Heart left ventricle (tissue), 16 donors: ENCODE results near the gene DLEU7. TPM values are rescaled to one million over a fixed set of nuclear protein-coding genes. Genes with fewer than 3 reads are reported as not detected.

Experiments used
- ATAC-seq, 4 donors: fragments of 200-7000 bp; cut with Tn5 transposase; one replicate each; pipeline ENCODE4 v1.9.1; 2020 to 2022; ENCODE audit warnings: moderate library complexity in 4 of 4, mild to moderate bottlenecking in 3 of 4, moderate number of reproducible peaks in 1 of 4
- DNase-seq, 5 donors: peaks; one replicate each; pipeline ENCODE4 v3.0.0-alpha.2; 2020
- H3K27ac ChIP-seq, 12 donors: fragments of 200-600 bp; sonication (generic) in 4 of 12; one replicate each; pipeline versions ENCODE4 v1.5.0 to v1.8.0; 2016 to 2022; ENCODE audit warnings: mild to moderate bottlenecking in 2 of 12
- H3K27me3 ChIP-seq, 9 donors: fragments of 200-600 bp; sonication (generic) in 2 of 9; one replicate each; pipeline versions ENCODE4 v1.5.1 to v1.8.0; 2016 to 2022; ENCODE audit warnings: mild to moderate bottlenecking in 3 of 9
- H3K36me3 ChIP-seq, 9 donors: fragments of 200-600 bp; sonication (generic) in 2 of 9; one replicate each; pipeline versions ENCODE4 v1.5.0 to v1.8.0; 2018 to 2022; ENCODE audit warnings: mild to moderate bottlenecking in 2 of 9
- H3K4me1 ChIP-seq, 12 donors: fragments of 200-600 bp; sonication (generic) in 4 of 12; one replicate each; pipeline versions ENCODE4 v1.5.0 to v1.8.0; 2016 to 2022; ENCODE audit warnings: mild to moderate bottlenecking in 3 of 12
- H3K4me3 ChIP-seq, 12 donors: fragments of 200-600 bp; sonication (generic) in 4 of 12; one replicate each; pipeline versions ENCODE4 v1.5.0 to v1.8.0; 2017 to 2022; ENCODE audit warnings: mild to moderate bottlenecking in 9 of 12, moderate library complexity in 4 of 12
- H3K9me3 ChIP-seq, 12 donors: fragments of 200-600 bp; sonication (generic) in 4 of 12; one replicate each; pipeline versions ENCODE4 v1.5.0 to v1.8.0; 2016 to 2022; ENCODE audit warnings: mild to moderate bottlenecking in 1 of 12
- POLR2A ChIP-seq, 2 donors: fragments of 450-650 bp; IDR thresholded peaks; one replicate each; pipeline ENCODE4 v1.6.1; 2017; ENCODE audit warnings: antibody characterized with exemption in 2 of 2, mild to moderate bottlenecking in 2 of 2, moderate library complexity in 2 of 2
- WGBS, 4 donors: extraction: QIAGEN DNeasy Blood & Tissue Kit in 2 of 4; methylation state at CpG; one replicate each; pipeline versions ENCODE4 v1.1.5 to v1.1.7; 2013 to 2018; 5-methylcytosine and 5-hydroxymethylcytosine counted together
- intact Hi-C, 10 donors: fragments of 100-400 bp; cut with DNase I; formaldehyde crosslinking; loops; one replicate each; pipeline versions ENCODE4 v1.11.1 to v1.14.2; 2022
- polyA plus RNA-seq, 2 donors: library from polyadenylated mRNA; stranded (reverse); fragments of 200-250 nt; gene quantifications; one replicate each; pipeline ENCODE4 v1.2.3, GENCODE V29; 2013
- total RNA-seq, 9 donors: library from RNA; depleted of rRNA in 2 of 9; stranded (reverse); fragments of >200 nt in 2 of 9; fragmentation: NEBNext Ultra II Directional in 3 of 9; extraction: Animal tissue kit (Norgen Biotek cat#: 25700) in 3 of 9; gene quantifications; one replicate each; pipeline versions ENCODE4 v1.1.0 to v1.2.4, GENCODE V29; 2016 to 2023
- TF ChIP-seq, protein P1 (sequence below), 12 donors: fragments of 200-600 bp; sonication (generic) in 4 of 12; IDR thresholded peaks; one replicate each; pipeline versions ENCODE4 v1.5.0 to v1.8.0; 2018 to 2022; ENCODE audit warnings: antibody characterized with exemption in 12 of 12, mild to moderate bottlenecking in 5 of 12
- donor health status: ischemic (EF 13 %, LVEDD 7.1; RV severe dilation, severe dysfunction).
- donor health status: healthy with polysubstance abuse.
- donor health status: DM: no; HTN: yes; CAD: no.
- donor health status: DM: no; HTN: no; CAD: no.
- donor health status: ischemic (EF 25% LVEDD 6.9; RV normal size, moderate dysfunction).
- donor health status: ischemic (EF 25% LVEDD 5.7; RV mildly dilated, moderate dysfunction).
- donor health status: healthy.
- donor health status: DM: yes; HTN: yes; CAD: no.
- donor health status: ischemic (EF 35%, LVEDD 5.7; RV mildly dilated, moderate dysfunction).
- donor health status: nonischemic (EF 11% LVEDD 7.7; RV severe dilation, severe dysfunction).
- donor health status: DM: yes; HTN: yes; CAD: no.
- donor health status: PGD.
- donor health status: ischemic (EF 29% LVEDD 5.4; RV normal size, mild dysfunction).
- donor health status: nonischemic (EF 23%, LVEDD 6.1; RV moderate dilation, normal function).

The DLEU7 gene
- total and polyA plus RNA-seq, 11 donors, result 0.06 to 0.93 (median 0.24) TPM; not detected in 7

DNA sequence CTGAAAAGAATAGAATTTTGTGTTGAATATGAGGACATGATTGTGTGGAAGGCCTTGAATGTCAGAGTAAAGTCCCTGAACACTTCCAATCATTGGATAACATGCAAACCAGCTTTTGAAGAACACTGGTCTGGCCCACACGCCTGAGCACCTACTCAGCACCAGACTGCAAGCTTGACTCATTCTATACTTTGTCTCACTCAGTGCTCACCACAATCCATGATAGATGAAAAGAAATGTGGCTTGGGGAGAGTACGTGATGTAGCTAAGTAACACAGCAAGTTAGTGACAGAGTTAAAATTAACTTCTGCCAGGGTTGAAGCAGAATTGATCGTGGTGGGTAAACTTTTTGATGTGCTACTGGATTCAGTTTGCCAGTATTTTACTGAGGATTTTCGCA is 12.0 kb downstream of the DLEU7 start:
- intact Hi-C loops, result loop anchor here in 1 of 10 donors (10.0 kb wide), 1 partner anchor 53 kb away; no protein-coding TSS in a partner anchor
- no peaks in the 10 kb centered on the region for H3K36me3 ChIP-seq
- H3K4me3 ChIP-seq, result no peak overlapping the region
- DNase-seq (no peak), ATAC-seq (no peak)
- H3K9me3 ChIP-seq, result peaks cover 0 to 10% (median 0%) of the 10 kb centered on the region in 12 donors
- no peaks in the 10 kb centered on the region for H3K27me3 ChIP-seq
- TF ChIP-seq POLR2A (IDR thresholded peaks at IDR 0.05), result no peak
- TF ChIP-seq, protein P1, sequence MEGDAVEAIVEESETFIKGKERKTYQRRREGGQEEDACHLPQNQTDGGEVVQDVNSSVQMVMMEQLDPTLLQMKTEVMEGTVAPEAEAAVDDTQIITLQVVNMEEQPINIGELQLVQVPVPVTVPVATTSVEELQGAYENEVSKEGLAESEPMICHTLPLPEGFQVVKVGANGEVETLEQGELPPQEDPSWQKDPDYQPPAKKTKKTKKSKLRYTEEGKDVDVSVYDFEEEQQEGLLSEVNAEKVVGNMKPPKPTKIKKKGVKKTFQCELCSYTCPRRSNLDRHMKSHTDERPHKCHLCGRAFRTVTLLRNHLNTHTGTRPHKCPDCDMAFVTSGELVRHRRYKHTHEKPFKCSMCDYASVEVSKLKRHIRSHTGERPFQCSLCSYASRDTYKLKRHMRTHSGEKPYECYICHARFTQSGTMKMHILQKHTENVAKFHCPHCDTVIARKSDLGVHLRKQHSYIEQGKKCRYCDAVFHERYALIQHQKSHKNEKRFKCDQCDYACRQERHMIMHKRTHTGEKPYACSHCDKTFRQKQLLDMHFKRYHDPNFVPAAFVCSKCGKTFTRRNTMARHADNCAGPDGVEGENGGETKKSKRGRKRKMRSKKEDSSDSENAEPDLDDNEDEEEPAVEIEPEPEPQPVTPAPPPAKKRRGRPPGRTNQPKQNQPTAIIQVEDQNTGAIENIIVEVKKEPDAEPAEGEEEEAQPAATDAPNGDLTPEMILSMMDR (IDR thresholded peaks at IDR 0.05), result no peak
- WGBS, 4 donors, result 93 to 99% (median 94%) methylated on average over 4 of the region's 4 CpGs
- H3K27ac ChIP-seq, result no peak overlapping the region
- peaks cover 0 to 8% (median 0%) of the 10 kb centered on the region in 12 donors for H3K4me1 ChIP-seq

DNA sequence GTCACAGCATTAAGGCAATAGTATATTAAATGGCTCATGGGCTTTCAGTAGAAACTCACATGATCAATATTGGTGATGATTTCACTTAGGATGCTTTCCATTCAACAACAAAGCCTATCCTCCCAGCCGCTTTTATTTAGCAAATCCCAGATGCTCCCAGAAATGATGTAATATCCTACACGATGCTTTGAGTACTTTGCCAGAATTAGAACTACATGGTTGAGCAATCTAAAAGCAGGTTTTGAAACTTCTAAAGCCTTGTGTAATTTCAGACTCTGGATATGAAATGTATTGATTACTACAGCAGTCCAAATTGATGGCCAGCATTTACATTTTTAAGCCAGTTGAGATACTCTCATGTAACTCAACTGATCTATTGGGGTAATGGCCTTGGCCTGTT is 13.6 kb downstream of the DLEU7 start:
- no peak for ATAC-seq
- Histone ChIP-seq H3K27me3 (no peaks in the 10 kb centered on the region), H3K9me3 (peaks cover 0 to 10% (median 0%) of the 10 kb centered on the region in 12 donors), H3K27ac (no peak overlapping the region), H3K36me3 (no peaks in the 10 kb centered on the region), H3K4me3 (no peak overlapping the region), H3K4me1 (peaks cover 0 to 8% (median 0%) of the 10 kb centered on the region in 12 donors)
- TF ChIP-seq, protein P1 (IDR thresholded peaks at IDR 0.05), result no peak
- TF ChIP-seq POLR2A (IDR thresholded peaks at IDR 0.05), result no peak
- no peak for DNase-seq
- intact Hi-C loops, result loop anchor here in 2 of 10 donors (10.0 kb wide), 2 partner anchors 55 to 225 kb away; no protein-coding TSS in a partner anchor
- WGBS, 4 donors, result 27 to 56% (median 47%) methylated on average over 2 of the region's 2 CpGs

DNA sequence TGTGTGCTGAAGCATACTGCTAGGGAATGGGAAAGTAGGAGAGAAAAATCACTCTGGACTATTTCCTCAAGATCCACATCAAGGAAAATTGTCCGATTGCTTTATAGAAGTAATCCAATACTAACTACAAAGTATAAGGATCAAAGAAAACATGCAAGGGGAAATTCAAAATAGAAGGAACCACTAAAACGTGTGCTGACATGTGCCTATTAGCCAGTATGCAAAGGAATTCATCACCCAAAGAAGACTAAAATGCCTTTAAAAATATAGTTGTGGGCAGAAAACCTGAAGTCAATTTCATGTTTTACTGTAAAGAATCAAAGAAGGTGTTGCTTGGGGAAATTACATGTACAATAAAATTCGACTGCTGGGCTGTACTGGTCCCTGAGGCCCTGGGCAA is 14.3 kb downstream of the DLEU7 start:
- H3K9me3 ChIP-seq, result peaks cover 0 to 10% (median 0%) of the 10 kb centered on the region in 12 donors
- peaks cover 0 to 8% (median 0%) of the 10 kb centered on the region in 12 donors for H3K4me1 ChIP-seq
- no peaks in the 10 kb centered on the region for H3K27me3 ChIP-seq
- H3K36me3 ChIP-seq, result no peaks in the 10 kb centered on the region
- DNase-seq, result no peak
- ATAC-seq, result no peak
- H3K27ac ChIP-seq, result no peak overlapping the region
- 90 to 93% (median 91%) methylated on average over 3 of the region's 3 CpGs for WGBS, 4 donors
- TF ChIP-seq, protein P1 (IDR thresholded peaks at IDR 0.05), result no peak
- TF ChIP-seq POLR2A (IDR thresholded peaks at IDR 0.05), result no peak
- intact Hi-C loops, result loop anchor here in 1 of 10 donors (10.0 kb wide), 1 partner anchor 226 kb away; no protein-coding TSS in a partner anchor
- no peak overlapping the region for H3K4me3 ChIP-seq

DNA sequence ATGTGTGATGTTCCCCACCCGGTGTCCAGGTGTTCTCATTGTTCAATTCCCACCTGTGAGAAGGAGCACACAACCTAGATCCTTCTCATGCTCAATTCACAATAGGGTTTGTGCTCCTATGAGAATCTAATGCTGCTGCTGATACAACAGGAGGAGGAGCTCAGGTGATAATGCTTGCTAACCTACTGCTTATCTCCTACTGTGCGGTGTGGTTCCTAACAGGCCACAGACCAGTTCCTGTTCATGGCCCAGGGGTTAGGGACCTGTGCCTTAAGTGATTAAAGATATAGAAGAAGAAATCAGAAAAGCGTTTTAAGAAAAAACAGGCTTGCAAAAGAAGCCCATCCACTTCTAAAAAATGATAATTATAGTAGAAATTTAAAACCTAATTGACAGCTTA is 17.5 kb downstream of the DLEU7 start:
- H3K27me3 ChIP-seq, result no peaks in the 10 kb centered on the region
- 73 to 85% (median 81%) methylated on average over 2 to 3 of the region's 3 CpGs for WGBS, 4 donors
- TF ChIP-seq POLR2A (IDR thresholded peaks at IDR 0.05), result no peak
- TF ChIP-seq, protein P1 (IDR thresholded peaks at IDR 0.05), result no peak

More for the DNA sequence above, 17.5 kb downstream of the DLEU7 start:
- H3K27ac ChIP-seq, result no peak overlapping the region
- H3K4me1 ChIP-seq, result peaks cover 0 to 8% (median 0%) of the 10 kb centered on the region in 12 donors
- intact Hi-C loops, result loop anchor here in 1 of 10 donors (10.0 kb wide), 1 partner anchor 229 kb away; no protein-coding TSS in a partner anchor
- no peaks in the 10 kb centered on the region for H3K36me3 ChIP-seq
- no peaks in the 10 kb centered on the region for H3K9me3 ChIP-seq
- no peak overlapping the region for H3K4me3 ChIP-seq
- no peak for DNase-seq
- ATAC-seq, result no peak
